DOHH2 (cell line): ENCODE data around the gene KIF21B.

Experiments used
- H3F3A ChIP-seq: fragments of 200-600 bp; sonication (generic), shearing (Covaris generic); 2 replicates; pipeline ENCODE4 v1.6.0; 2016; ENCODE audit warnings: antibody characterized with exemption, mild to moderate bottlenecking; ENCODE audit not compliant: control insufficient read depth, insufficient read depth
- H3K27ac ChIP-seq: fragments of 200-600 bp; sonication (generic); 2 replicates; pipeline ENCODE4 v1.5.1; 2014; ENCODE audit warnings: low read depth, mild to moderate bottlenecking, low read length, moderate library complexity
- H3K27me3 ChIP-seq: fragments of 200-600 bp; sonication (generic); 2 replicates; pipeline ENCODE4 v1.6.1; 2014; ENCODE audit warnings: mild to moderate bottlenecking, low read length, mixed read lengths; ENCODE audit not compliant: control insufficient read depth
- H3K36me3 ChIP-seq: fragments of 200-600 bp; sonication (generic); 2 replicates; pipeline ENCODE4 v1.6.1; 2014; ENCODE audit warnings: mild to moderate bottlenecking, low read length, moderate library complexity, mixed read lengths; ENCODE audit not compliant: control insufficient read depth
- H3K4me1 ChIP-seq: fragments of 200-600 bp; sonication (generic); 2 replicates; pipeline ENCODE4 v1.6.1; 2014; ENCODE audit warnings: mild to moderate bottlenecking, low read length, mixed read lengths; ENCODE audit not compliant: control insufficient read depth
- H3K4me2 ChIP-seq: fragments of 200-600 bp; sonication (generic); 2 replicates; pipeline ENCODE4 v1.6.0; 2014; ENCODE audit warnings: mild to moderate bottlenecking, low read length, moderate library complexity
- H3K4me3 ChIP-seq: fragments of 200-600 bp; sonication (generic); 2 replicates; pipeline ENCODE4 v1.5.1; 2014; ENCODE audit warnings: mild to moderate bottlenecking, low read length, mixed read lengths
- H3K79me2 ChIP-seq: fragments of 200-600 bp; sonication (generic); 2 replicates; pipeline ENCODE4 v1.6.1; 2014; ENCODE audit warnings: mild to moderate bottlenecking, low read length, mixed read lengths; ENCODE audit not compliant: control insufficient read depth
- H3K9me2 ChIP-seq: fragments of 200-600 bp; sonication (generic); replicated peaks from 2 replicates; pipeline ENCODE4 v1.6.1; 2014; ENCODE audit warnings: mild to moderate bottlenecking, low read length, mixed read lengths; ENCODE audit not compliant: control insufficient read depth
- H3K9me3 ChIP-seq: fragments of 200-600 bp; sonication (generic); 2 replicates; pipeline ENCODE4 v1.6.1; 2014; ENCODE audit warnings: antibody characterized with exemption, low read length, mixed read lengths; ENCODE audit not compliant: control insufficient read depth, insufficient read depth
- H4K20me1 ChIP-seq: fragments of 200-600 bp; sonication (generic); 2 replicates; pipeline ENCODE4 v1.6.0; 2014; ENCODE audit warnings: low read depth, mild to moderate bottlenecking, antibody characterized with exemption, low read length, moderate library complexity; ENCODE audit not compliant: control insufficient read depth, insufficient read depth
- EZH2phosphoT487 ChIP-seq: fragments of 200-600 bp; sonication (generic); IDR thresholded peaks from 2 replicates; pipeline ENCODE4 v1.6.1; 2017; ENCODE audit warnings: borderline replicate concordance, mild to moderate bottlenecking, antibody characterized with exemption, low read length, moderate library complexity, mixed read lengths
- TF ChIP-seq, protein P1 (sequence below): fragments of 200-600 bp; sonication (generic); IDR thresholded peaks from one replicate; pipeline ENCODE4 v1.5.1; 2014; ENCODE audit warnings: antibody characterized with exemption, mild to moderate bottlenecking, low read depth, low read length; ENCODE audit not compliant: poor library complexity, severe bottlenecking

KIF21B gene

GRCh38 chr1:201002510-201002909, 21.0 kb downstream of the KIF21B start:
- no peak overlapping the region for H3K4me3 ChIP-seq
- H3K36me3 ChIP-seq: peaks cover 3% of the 10 kb centered on the region; the same call in 1 of the 2 replicates

GRCh38 chr1:201001962-201002361, 21.6 kb downstream of the KIF21B start:
- TF ChIP-seq EZH2phosphoT487: no peak
- TF ChIP-seq, protein P1, sequence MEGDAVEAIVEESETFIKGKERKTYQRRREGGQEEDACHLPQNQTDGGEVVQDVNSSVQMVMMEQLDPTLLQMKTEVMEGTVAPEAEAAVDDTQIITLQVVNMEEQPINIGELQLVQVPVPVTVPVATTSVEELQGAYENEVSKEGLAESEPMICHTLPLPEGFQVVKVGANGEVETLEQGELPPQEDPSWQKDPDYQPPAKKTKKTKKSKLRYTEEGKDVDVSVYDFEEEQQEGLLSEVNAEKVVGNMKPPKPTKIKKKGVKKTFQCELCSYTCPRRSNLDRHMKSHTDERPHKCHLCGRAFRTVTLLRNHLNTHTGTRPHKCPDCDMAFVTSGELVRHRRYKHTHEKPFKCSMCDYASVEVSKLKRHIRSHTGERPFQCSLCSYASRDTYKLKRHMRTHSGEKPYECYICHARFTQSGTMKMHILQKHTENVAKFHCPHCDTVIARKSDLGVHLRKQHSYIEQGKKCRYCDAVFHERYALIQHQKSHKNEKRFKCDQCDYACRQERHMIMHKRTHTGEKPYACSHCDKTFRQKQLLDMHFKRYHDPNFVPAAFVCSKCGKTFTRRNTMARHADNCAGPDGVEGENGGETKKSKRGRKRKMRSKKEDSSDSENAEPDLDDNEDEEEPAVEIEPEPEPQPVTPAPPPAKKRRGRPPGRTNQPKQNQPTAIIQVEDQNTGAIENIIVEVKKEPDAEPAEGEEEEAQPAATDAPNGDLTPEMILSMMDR: no peak
- Histone ChIP-seq H3K9me2 (no peaks in the 10 kb centered on the region), H3K79me2 (no peaks in the 10 kb centered on the region), H3K4me3 (no peak overlapping the region), H3K4me1 (no peaks in the 10 kb centered on the region), H3K27ac (no peak overlapping the region), H3K4me2 (no peak overlapping the region), H4K20me1 (no peaks in the 10 kb centered on the region), H3F3A (no peaks in the 10 kb centered on the region), H3K9me3 (no peaks in the 10 kb centered on the region), H3K36me3 (peaks cover 3% of the 10 kb centered on the region; the same call in 1 of the 2 replicates), H3K27me3 (no peaks in the 10 kb centered on the region)

More at GRCh38 chr1:201002510-201002909, 21.0 kb downstream of the KIF21B start:
- TF ChIP-seq, protein P1: no peak
- no peak for TF ChIP-seq EZH2phosphoT487
- Histone ChIP-seq H3K27me3 (no peaks in the 10 kb centered on the region), H3K79me2 (no peaks in the 10 kb centered on the region), H3F3A (no peaks in the 10 kb centered on the region), H3K9me3 (no peaks in the 10 kb centered on the region), H3K27ac (no peak overlapping the region), H3K4me2 (no peak overlapping the region), H3K4me1 (no peaks in the 10 kb centered on the region), H4K20me1 (no peaks in the 10 kb centered on the region), H3K9me2 (no peaks in the 10 kb centered on the region)

- Histone ChIP-seq H3K79me2 (no peaks in the 10 kb centered on the region), H3K9me2 (no peaks in the 10 kb centered on the region), H3K9me3 (no peaks in the 10 kb centered on the region), H3K4me3 (no peak overlapping the region), H4K20me1 (no peaks in the 10 kb centered on the region), H3K4me2 (no peak overlapping the region), H3K4me1 (no peaks in the 10 kb centered on the region), H3F3A (no peaks in the 10 kb centered on the region), H3K27ac (no peak overlapping the region), H3K36me3 (peaks cover 5% of the 10 kb centered on the region; the same call in 1 of the 2 replicates), H3K27me3 (no peaks in the 10 kb centered on the region)
- no peak for TF ChIP-seq EZH2phosphoT487
- TF ChIP-seq, protein P1: no peak
These were observed 23.1 kb downstream of the KIF21B start for GRCh38 chr1:201000391-201000790.
